BLaER1 (cell line): ENCODE results near the gene OR1M1.
"Not testable (repeated sequence)": the region's sequence is repeated elsewhere in the genome, so short reads cannot be mapped to it uniquely, and the experiment has no call there.

ENCODE experiments used
- H3K27ac ChIP-seq: shearing (Covaris generic); formaldehyde crosslinking; 2 replicates; pipeline ENCODE4 v1.8.1; 2022
- H3K27me3 ChIP-seq: shearing (Covaris generic); formaldehyde crosslinking; 2 replicates; pipeline ENCODE4 v1.8.1; 2022
- H3K36me3 ChIP-seq: shearing (Covaris generic); formaldehyde crosslinking; 2 replicates; pipeline ENCODE4 v1.8.1; 2022
- H3K4me1 ChIP-seq: shearing (Covaris generic); formaldehyde crosslinking; 2 replicates; pipeline ENCODE4 v1.8.1; 2022
- H3K4me2 ChIP-seq: shearing (Covaris generic); formaldehyde crosslinking; 2 replicates; pipeline ENCODE4 v1.8.1; 2022
- H3K4me3 ChIP-seq: shearing (Covaris generic); formaldehyde crosslinking; 2 replicates; pipeline ENCODE4 v1.8.1; 2022
- H3K9ac ChIP-seq: shearing (Covaris generic); formaldehyde crosslinking; 2 replicates; pipeline ENCODE4 v1.8.1; 2022
- H3K9me3 ChIP-seq: shearing (Covaris generic); formaldehyde crosslinking; 2 replicates; pipeline ENCODE4 v1.8.1; 2022
- H4K20me1 ChIP-seq: shearing (Covaris generic); formaldehyde crosslinking; 2 replicates; pipeline ENCODE4 v1.8.1; 2022
- Cebpa-rat ChIP-seq: shearing (Covaris generic); IDR thresholded peaks from 2 replicates; pipeline ENCODE4 v1.8.1; 2022

The OR1M1 gene

GRCh38 chr19:9086761-9087160, at the start of gene OR1M1:
Gene OR1M1 (plus strand): TSS chr19:9087061. CDS start chr19:9093245, 6,184 bp downstream.
- no peak within 1 kb of the TSS for H3K4me3 ChIP-seq
- H4K20me1 ChIP-seq, result no peaks in the 10 kb centered on the region
- no peaks in the 10 kb centered on the region for H3K27me3 ChIP-seq
- peaks cover 3% of the 10 kb centered on the region; the same call in 1 of the 2 replicates for H3K4me1 ChIP-seq
- TF ChIP-seq Cebpa-rat, result no peak
- H3K9me3 ChIP-seq, result no peaks in the 10 kb centered on the region
- H3K27ac ChIP-seq, result no peak within 1 kb of the TSS
- H3K9ac ChIP-seq, result no peak within 1 kb of the TSS
- no peak within 1 kb of the TSS for H3K4me2 ChIP-seq
- H3K36me3 ChIP-seq, result no peaks in the 10 kb centered on the region

- Histone ChIP-seq H4K20me1 (no peaks in the 10 kb centered on the region), H3K27ac (no peak overlapping the region), H3K36me3 (no peaks in the 10 kb centered on the region), H3K4me2 (no peak overlapping the region), H3K9ac (no peak overlapping the region), H3K9me3 (no peaks in the 10 kb centered on the region), H3K4me3 (no peak overlapping the region), H3K4me1 (no peaks in the 10 kb centered on the region), H3K27me3 (no peaks in the 10 kb centered on the region)
- TF ChIP-seq Cebpa-rat, result no peak
Observed at GRCh38 chr19:9037400-9038062, 49.3 kb upstream of the OR1M1 start.

GRCh38 chr19:9039728-9040127, 47.1 kb upstream of the OR1M1 start:
- Histone ChIP-seq H3K4me1 (no peaks in the 10 kb centered on the region), H3K27ac (no peak overlapping the region), H3K36me3 (no peaks in the 10 kb centered on the region), H3K9ac (no peak overlapping the region), H3K4me3 (no peak overlapping the region), H3K27me3 (no peaks in the 10 kb centered on the region), H3K9me3 (no peaks in the 10 kb centered on the region), H3K4me2 (no peak overlapping the region), H4K20me1 (no peaks in the 10 kb centered on the region)
- no peak for TF ChIP-seq Cebpa-rat

GRCh38 chr19:9040131-9040530, 46.7 kb upstream of the OR1M1 start:
- H3K9ac ChIP-seq, result no peak overlapping the region
- H3K27ac ChIP-seq, result no peak overlapping the region
- H3K27me3 ChIP-seq, result no peaks in the 10 kb centered on the region
- H3K4me3 ChIP-seq, result no peak overlapping the region
- H3K4me2 ChIP-seq, result no peak overlapping the region
- H4K20me1 ChIP-seq, result no peaks in the 10 kb centered on the region
- H3K4me1 ChIP-seq, result no peaks in the 10 kb centered on the region
- H3K36me3 ChIP-seq, result no peaks in the 10 kb centered on the region
- no peaks in the 10 kb centered on the region for H3K9me3 ChIP-seq
- no peak for TF ChIP-seq Cebpa-rat

GRCh38 chr19:9041023-9041422, 45.8 kb upstream of the OR1M1 start:
- TF ChIP-seq Cebpa-rat, result peak; percentile 64

GRCh38 chr19:9043524-9043923, 43.3 kb upstream of the OR1M1 start:
- no peaks in the 10 kb centered on the region for H3K36me3 ChIP-seq
- no peaks in the 10 kb centered on the region for H3K9me3 ChIP-seq
- no peaks in the 10 kb centered on the region for H4K20me1 ChIP-seq
- no peak overlapping the region for H3K4me3 ChIP-seq
- H3K27ac ChIP-seq, result no peak overlapping the region
- no peak for TF ChIP-seq Cebpa-rat
- no peak overlapping the region for H3K9ac ChIP-seq
- no peaks in the 10 kb centered on the region for H3K4me1 ChIP-seq
- H3K27me3 ChIP-seq, result no peaks in the 10 kb centered on the region
- no peak overlapping the region for H3K4me2 ChIP-seq

More at GRCh38 chr19:9041023-9041422, 45.8 kb upstream of the OR1M1 start:
- Histone ChIP-seq H3K4me1 (no peaks in the 10 kb centered on the region), H3K4me3 (no peak overlapping the region), H3K9me3 (no peaks in the 10 kb centered on the region), H4K20me1 (no peaks in the 10 kb centered on the region), H3K4me2 (no peak overlapping the region), H3K27me3 (no peaks in the 10 kb centered on the region), H3K27ac (no peak overlapping the region), H3K36me3 (no peaks in the 10 kb centered on the region), H3K9ac (no peak overlapping the region)

- Histone ChIP-seq H3K4me3 (no peak overlapping the region), H3K36me3 (no peaks in the 10 kb centered on the region), H4K20me1 (no peaks in the 10 kb centered on the region), H3K9ac (no peak overlapping the region), H3K4me2 (no peak overlapping the region), H3K27me3 (no peaks in the 10 kb centered on the region), H3K9me3 (no peaks in the 10 kb centered on the region), H3K27ac (no peak overlapping the region), H3K4me1 (no peaks in the 10 kb centered on the region)
- no peak for TF ChIP-seq Cebpa-rat
Observed at GRCh38 chr19:9044449-9044848, 42.4 kb upstream of the OR1M1 start.

- Histone ChIP-seq H3K4me1 (no peaks in the 10 kb centered on the region), H3K4me2 (no peak overlapping the region), H3K9me3 (no peaks in the 10 kb centered on the region), H3K27ac (no peak overlapping the region), H3K36me3 (no peaks in the 10 kb centered on the region), H4K20me1 (no peaks in the 10 kb centered on the region), H3K4me3 (no peak overlapping the region), H3K9ac (no peak overlapping the region), H3K27me3 (no peaks in the 10 kb centered on the region)
- TF ChIP-seq Cebpa-rat, result no peak
Observed at GRCh38 chr19:9046694-9047093, 40.2 kb upstream of the OR1M1 start.

- TF ChIP-seq Cebpa-rat, result no peak
- no peaks in the 10 kb centered on the region for H3K27me3 ChIP-seq
- H3K9me3 ChIP-seq, result no peaks in the 10 kb centered on the region
- H3K4me2 ChIP-seq, result no peak overlapping the region
- H3K9ac ChIP-seq, result no peak overlapping the region
- no peak overlapping the region for H3K4me3 ChIP-seq
- H4K20me1 ChIP-seq, result no peaks in the 10 kb centered on the region
- no peak overlapping the region for H3K27ac ChIP-seq
- no peaks in the 10 kb centered on the region for H3K36me3 ChIP-seq
- peaks cover 18% of the 10 kb centered on the region for H3K4me1 ChIP-seq
Observed at GRCh38 chr19:9052894-9053293, 34.0 kb upstream of the OR1M1 start.

- not testable (repeated sequence) for H3K4me2 ChIP-seq, H3K4me3 ChIP-seq, H3K9me3 ChIP-seq, H4K20me1 ChIP-seq, H3K27me3 ChIP-seq, H3K9ac ChIP-seq, H3K36me3 ChIP-seq, H3K27ac ChIP-seq
- H3K4me1 ChIP-seq, result peaks cover 18% of the 10 kb centered on the region
Observed at GRCh38 chr19:9053674-9054073, 33.2 kb upstream of the OR1M1 start.

- no peak for TF ChIP-seq Cebpa-rat
- H3K36me3 ChIP-seq, result no peaks in the 10 kb centered on the region
- H3K4me3 ChIP-seq, result no peak overlapping the region
- H4K20me1 ChIP-seq, result no peaks in the 10 kb centered on the region
- peak overlapping the region; percentile 55; the same call in 1 of the 2 replicates for H3K4me2 ChIP-seq
- peaks cover 18% of the 10 kb centered on the region for H3K4me1 ChIP-seq
- no peaks in the 10 kb centered on the region for H3K27me3 ChIP-seq
- H3K9me3 ChIP-seq, result no peaks in the 10 kb centered on the region
- no peak overlapping the region for H3K27ac ChIP-seq
- no peak overlapping the region for H3K9ac ChIP-seq
Observed at GRCh38 chr19:9054207-9054606, 32.7 kb upstream of the OR1M1 start.
